ENCODE data around the gene FUT7. TPM values are rescaled to one million over a fixed set of nuclear protein-coding genes. Genes with fewer than 3 reads are reported as not detected.

FUT7 gene
- total and polyA plus RNA-seq, 2 of the 13 experiments (the other 11 are each of a cell fraction or from before 2014, with no cell fraction given): 0.05 TPM; not detected in 1

DNA sequence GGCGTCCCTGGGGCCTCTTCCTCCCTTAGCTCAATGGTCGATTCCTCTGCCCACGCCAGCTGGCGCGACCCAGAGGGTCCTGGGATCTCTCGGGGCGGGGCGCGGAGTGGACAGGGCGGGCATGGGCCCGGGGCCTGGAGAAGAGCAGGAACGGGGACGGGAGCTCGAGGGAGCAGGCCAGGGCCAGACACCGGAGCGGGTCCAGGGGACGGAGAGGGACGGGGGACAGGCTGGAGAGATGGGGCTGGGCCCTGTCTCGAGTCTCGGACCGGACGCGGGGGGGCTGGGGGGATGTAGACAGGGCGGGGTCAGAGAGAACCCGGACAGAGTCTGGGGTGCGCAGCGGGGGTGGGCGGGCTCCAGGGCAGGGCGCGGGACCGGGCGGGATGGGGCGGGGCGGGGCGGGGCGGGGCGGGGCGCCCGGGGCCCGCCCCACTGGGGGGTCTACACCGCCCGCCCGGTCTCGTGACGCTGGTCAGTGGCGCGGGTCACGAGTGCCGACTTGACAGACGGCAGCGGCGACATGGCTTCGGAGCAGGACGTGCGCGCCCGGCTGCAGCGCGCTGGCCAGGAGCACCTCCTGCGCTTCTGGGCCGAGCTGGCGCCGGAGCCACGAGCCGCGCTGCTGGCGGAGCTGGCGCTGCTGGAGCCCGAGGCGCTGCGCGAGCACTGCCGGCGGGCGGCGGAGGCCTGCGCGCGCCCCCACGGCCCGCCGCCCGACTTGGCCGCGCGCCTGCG is 45.3 kb upstream of the FUT7 start, which contains the start of gene UAP1L1 (continued):
- TF ChIP-seq MAX (IDR thresholded peaks at IDR 0.05) (peak; percentile 13; the same call in 1 of the 2 replicates), MTF1 (CRISPR knock-in tag; IDR thresholded peaks at IDR 0.05) (no peak), ZNF33A (CRISPR knock-in tag; IDR thresholded peaks at IDR 0.05; ENCODE audit: borderline replicate concordance) (no peak), NCOA1 (CRISPR knock-in tag; IDR thresholded peaks at IDR 0.05) (no peak), ZNF503 (CRISPR knock-in tag; IDR thresholded peaks at IDR 0.05) (no peak), GPN1 (CRISPR knock-in tag; IDR thresholded peaks at IDR 0.05; ENCODE audit: borderline replicate concordance) (no peak), ZBTB46 (CRISPR knock-in tag; IDR thresholded peaks at IDR 0.05; ENCODE audit: borderline replicate concordance) (no peak), ARHGAP35 (CRISPR knock-in tag; IDR thresholded peaks at IDR 0.05; ENCODE audit: borderline replicate concordance) (no peak), HDAC1 (CRISPR knock-in tag; IDR thresholded peaks at IDR 0.05) (peak; percentile 38; the same call in 1 of the 2 replicates), ZNF350 (CRISPR knock-in tag; IDR thresholded peaks at IDR 0.05; ENCODE audit: borderline replicate concordance, low read depth) (no peak), ZNF615 (CRISPR knock-in tag; IDR thresholded peaks at IDR 0.05; ENCODE audit: borderline replicate concordance) (no peak), SRSF4 (IDR thresholded peaks at IDR 0.05; ENCODE audit: low read depth, low read length, poor library complexity, severe bottlenecking) (no peak)
- TF ChIP-seq, protein P1, sequence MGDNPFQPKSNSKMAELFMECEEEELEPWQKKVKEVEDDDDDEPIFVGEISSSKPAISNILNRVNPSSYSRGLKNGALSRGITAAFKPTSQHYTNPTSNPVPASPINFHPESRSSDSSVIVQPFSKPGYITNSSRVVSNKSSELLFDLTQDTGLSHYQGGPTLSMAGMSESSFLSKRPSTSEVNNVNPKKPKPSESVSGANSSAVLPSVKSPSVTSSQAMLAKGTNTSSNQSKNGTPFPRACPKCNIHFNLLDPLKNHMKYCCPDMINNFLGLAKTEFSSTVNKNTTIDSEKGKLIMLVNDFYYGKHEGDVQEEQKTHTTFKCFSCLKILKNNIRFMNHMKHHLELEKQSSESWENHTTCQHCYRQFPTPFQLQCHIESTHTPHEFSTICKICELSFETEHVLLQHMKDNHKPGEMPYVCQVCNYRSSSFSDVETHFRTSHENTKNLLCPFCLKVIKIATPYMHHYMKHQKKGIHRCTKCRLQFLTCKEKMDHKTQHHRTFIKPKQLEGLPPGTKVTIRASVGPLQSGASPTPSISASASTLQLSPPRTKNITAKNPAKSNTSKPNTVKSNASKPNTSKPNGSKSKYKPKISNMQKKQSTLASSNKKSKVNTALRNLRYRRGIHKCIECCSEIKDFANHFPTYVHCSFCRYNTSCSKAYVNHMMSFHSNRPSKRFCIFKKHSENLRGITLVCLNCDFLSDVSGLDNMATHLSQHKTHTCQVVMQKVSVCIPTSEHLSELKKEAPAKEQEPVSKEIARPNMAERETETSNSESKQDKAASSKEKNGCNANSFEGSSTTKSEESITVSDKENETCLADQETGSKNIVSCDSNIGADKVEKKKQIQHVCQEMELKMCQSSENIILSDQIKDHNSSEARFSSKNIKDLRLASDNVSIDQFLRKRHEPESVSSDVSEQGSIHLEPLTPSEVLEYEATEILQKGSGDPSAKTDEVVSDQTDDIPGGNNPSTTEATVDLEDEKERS (CRISPR knock-in tag; IDR thresholded peaks at IDR 0.05): no peak
- TF ChIP-seq, protein P2, sequence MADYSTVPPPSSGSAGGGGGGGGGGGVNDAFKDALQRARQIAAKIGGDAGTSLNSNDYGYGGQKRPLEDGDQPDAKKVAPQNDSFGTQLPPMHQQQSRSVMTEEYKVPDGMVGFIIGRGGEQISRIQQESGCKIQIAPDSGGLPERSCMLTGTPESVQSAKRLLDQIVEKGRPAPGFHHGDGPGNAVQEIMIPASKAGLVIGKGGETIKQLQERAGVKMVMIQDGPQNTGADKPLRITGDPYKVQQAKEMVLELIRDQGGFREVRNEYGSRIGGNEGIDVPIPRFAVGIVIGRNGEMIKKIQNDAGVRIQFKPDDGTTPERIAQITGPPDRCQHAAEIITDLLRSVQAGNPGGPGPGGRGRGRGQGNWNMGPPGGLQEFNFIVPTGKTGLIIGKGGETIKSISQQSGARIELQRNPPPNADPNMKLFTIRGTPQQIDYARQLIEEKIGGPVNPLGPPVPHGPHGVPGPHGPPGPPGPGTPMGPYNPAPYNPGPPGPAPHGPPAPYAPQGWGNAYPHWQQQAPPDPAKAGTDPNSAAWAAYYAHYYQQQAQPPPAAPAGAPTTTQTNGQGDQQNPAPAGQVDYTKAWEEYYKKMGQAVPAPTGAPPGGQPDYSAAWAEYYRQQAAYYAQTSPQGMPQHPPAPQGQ (CRISPR knock-in tag; IDR thresholded peaks at IDR 0.05; ENCODE audit: borderline replicate concordance): no peak
- TF ChIP-seq, protein P3, sequence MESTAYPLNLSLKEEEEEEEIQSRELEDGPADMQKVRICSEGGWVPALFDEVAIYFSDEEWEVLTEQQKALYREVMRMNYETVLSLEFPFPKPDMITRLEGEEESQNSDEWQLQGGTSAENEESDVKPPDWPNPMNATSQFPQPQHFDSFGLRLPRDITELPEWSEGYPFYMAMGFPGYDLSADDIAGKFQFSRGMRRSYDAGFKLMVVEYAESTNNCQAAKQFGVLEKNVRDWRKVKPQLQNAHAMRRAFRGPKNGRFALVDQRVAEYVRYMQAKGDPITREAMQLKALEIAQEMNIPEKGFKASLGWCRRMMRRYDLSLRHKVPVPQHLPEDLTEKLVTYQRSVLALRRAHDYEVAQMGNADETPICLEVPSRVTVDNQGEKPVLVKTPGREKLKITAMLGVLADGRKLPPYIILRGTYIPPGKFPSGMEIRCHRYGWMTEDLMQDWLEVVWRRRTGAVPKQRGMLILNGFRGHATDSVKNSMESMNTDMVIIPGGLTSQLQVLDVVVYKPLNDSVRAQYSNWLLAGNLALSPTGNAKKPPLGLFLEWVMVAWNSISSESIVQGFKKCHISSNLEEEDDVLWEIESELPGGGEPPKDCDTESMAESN (CRISPR knock-in tag; conservative IDR thresholded peaks at IDR 0.05): no peak
